NCI-H2081 (cell line): ENCODE results near the gene IKZF1.
"Not testable (repeated sequence)": the region's sequence is repeated elsewhere in the genome, so short reads cannot be mapped to it uniquely, and the experiment has no call there.

Source experiments
- DNase-seq, 2 experiments: peaks; one replicate each; lab custom pipeline; 2025; lab: John Stamatoyannopoulos, UW

Gene IKZF1

GRCh38 chr7:50334341-50334994 is 30.0 kb downstream of the IKZF1 start:
- DNase-seq, result no peak

DNA sequence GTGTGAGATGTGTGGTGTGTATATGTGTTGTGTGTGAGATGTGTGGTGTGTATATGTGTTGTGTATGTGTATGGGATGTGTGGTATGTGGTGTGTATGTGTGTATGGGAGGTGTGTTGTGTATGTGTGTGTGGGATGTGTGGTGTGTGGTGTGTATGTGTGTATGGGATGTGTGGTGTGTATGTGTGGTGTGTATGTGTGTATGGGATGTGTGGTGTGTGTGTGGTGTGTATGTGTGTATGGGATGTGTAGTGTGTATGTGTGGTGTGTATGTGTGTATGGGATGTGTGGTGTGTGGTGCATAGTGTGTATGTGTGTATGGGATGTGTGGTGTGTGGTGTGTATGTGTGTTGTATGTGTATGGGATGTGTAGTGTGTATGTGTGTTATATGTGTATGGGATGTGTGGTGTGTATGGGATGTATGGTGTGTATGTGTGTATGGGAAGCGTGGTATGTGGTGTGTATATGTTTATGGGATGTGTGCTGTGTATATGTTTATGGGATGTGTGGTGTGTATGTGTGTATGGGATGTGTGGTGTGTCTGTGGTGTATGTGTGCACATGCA is 30.8 kb downstream of the IKZF1 start:
- no peak for DNase-seq

DNA sequence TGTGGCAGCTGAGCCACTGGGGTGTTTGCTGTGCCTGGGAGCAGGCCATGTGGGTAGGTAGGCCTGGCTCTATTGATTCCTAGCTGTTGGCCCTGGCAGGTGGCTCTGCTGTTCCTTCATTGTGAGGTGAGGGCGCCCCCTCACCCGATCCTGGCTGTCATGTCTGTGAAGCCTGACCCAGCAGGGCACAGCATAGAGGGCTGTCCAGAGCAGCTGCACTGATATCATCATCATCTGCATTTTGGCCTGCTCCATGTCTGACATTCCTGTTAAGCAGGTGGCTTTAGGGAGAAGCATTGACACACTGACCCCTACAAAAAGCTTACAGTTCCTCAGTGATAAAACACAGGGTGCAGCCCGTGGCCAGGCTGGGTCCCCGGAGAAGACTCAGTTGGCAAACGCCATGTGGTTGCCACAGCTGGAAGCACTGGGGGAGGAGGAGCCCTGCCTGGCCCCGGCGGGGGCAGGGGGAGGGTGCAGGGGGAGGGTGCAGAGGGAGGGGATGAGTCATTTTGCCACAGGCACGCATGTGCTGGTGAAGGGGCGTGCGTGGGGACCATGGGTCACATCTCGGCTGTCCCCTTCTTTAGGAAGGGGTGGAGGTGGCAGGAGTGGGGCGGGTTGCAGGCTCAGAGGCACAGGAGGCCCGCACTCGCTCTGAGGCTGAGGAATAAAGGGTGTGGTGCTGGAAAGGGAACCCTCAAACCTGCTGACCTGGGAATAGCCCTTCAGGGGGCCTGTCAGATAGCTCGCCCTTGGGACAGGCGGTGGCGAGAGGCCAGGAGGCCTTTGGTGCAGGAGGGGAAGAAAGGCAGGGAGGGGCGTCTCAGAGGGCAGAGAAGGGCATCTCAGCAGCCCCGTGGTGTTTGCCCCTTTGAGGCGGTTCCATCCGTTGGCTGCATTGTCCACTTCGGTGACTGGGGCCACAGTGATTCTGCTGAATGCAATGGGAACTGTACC is 31.6 kb downstream of the IKZF1 start:
- no peak for DNase-seq

GRCh38 chr7:50336894-50337703 is 32.6 kb downstream of the IKZF1 start:
- no peak for DNase-seq

GRCh38 chr7:50339472-50339871 is 35.0 kb downstream of the IKZF1 start:
- not testable (repeated sequence) for DNase-seq

DNA sequence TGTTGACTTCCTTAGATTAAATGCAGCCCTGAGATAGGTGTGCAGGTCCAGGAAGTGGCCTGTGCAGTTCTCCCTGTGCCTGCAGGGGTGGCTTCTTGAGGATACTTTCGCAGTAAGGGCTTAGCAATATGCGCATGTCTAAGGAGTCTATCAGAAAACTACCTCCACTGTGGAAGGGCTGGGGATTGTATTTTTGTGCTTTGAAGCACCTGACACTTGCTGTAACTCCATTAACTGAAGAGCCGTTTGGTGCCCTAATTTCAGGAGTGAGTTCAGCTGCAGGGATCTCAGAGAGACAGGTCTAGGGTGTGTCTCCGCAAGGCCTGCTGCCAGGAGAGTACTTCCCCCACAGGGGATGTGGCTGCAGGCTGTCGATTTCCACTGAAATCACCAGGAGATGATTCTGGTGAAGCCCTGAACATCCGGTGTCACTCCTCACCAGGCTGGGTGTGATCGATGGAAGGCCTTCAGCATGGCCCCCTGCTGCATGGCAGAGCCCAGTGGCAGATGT is 35.5 kb downstream of the IKZF1 start:
- DNase-seq, result peak in 1 of 2 experiments; percentile 23

- no peak for DNase-seq
Measured at GRCh38 chr7:50341724-50342123, 37.2 kb downstream of the IKZF1 start.

GRCh38 chr7:50342616-50343114 is 38.1 kb downstream of the IKZF1 start:
- DNase-seq, result peak in 1 of 2 experiments; percentile 23

GRCh38 chr7:50346545-50347497 is 42.3 kb downstream of the IKZF1 start:
- DNase-seq, result peak; percentile 13 to 36

GRCh38 chr7:50347693-50348092 is 43.2 kb downstream of the IKZF1 start:
- DNase-seq, result no peak

- DNase-seq, result no peak
Measured at GRCh38 chr7:50348469-50349162, 44.1 kb downstream of the IKZF1 start.

DNA sequence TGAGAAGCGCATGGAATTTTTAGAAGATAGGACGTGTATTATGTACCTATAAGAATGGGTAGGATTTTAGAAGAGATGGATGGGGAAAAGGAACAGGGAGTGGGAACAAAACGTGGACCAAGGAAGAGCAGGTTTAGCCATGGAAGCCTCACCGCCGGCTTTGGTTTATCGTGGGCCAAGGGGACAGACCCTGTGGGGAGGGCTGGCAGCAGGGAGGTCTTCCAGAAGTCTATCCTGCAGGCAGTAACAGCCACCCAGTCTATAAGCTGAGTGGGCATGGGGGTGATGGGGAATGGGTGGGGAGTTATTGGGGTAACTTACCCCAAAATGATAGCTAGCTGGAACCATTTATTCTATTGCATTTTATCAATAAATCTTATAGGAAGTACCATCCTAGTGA is 44.9 kb downstream of the IKZF1 start:
- DNase-seq, result no peak

- DNase-seq, result no peak
Measured at GRCh38 chr7:50349963-50350944, 45.7 kb downstream of the IKZF1 start.

GRCh38 chr7:50351267-50351666 is 46.8 kb downstream of the IKZF1 start:
- no peak for DNase-seq

- DNase-seq, result no peak
Measured at GRCh38 chr7:50352282-50352681, 47.8 kb downstream of the IKZF1 start.

DNA sequence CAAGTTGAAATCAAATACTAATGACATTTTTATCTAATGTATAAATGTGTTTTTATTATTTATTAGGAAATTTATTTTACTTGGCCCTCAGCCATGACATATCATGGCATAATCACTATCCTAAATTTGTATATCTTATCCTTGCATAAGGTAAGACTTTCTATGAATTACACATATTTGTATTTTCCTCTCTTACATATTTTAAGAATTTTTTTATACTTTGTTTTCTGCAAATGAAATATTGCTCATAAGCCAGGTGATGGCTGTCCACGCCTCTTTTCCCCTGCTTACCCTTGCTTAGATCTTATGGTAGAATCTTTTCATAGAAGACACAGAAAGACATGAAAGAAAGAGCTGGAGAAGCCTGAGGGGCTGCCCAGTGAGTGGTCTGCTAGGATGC is 48.2 kb downstream of the IKZF1 start:
- no peak for DNase-seq

- no peak for DNase-seq
Measured at GRCh38 chr7:50353201-50353600, 48.7 kb downstream of the IKZF1 start.

- no peak for DNase-seq
Measured at GRCh38 chr7:50353894-50354595, 49.5 kb downstream of the IKZF1 start.
